ENCODE results near the gene PRXL2A.

Gene PRXL2A

DNA sequence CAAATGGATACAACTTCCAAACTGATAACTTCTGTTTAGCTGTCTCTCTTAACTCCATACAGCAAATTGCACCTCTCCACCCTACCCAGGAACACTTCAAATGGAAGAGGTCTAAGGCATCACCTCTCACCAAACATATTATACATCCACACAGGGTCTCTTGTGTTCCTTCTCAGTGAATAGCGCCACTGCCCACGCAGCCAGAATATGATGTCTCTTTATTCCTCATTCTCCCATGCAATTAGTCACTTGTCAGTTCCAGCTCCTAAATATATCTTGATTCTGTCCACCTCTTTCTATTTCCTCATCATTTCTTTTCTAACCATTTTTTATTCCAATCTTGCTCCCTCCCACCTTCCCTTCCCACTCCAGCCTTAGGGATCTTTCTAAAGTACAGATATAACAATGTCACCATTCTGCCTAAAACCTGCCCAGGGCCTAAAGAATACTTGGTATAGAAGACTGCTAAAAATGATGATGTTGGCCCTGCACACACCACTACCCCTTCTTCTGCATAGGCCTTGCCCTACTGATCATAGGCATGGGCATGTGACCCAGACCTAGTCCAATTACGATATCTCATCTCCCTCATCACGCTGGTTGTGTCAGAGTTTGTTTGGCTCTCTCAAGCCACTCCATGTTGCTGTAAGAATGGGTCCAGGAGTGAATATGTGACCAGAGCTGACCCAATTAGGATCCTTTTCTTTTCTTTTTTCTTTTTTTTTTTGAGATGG is 40.0 kb downstream of the PRXL2A start:
- TF ChIP-seq, protein P1, sequence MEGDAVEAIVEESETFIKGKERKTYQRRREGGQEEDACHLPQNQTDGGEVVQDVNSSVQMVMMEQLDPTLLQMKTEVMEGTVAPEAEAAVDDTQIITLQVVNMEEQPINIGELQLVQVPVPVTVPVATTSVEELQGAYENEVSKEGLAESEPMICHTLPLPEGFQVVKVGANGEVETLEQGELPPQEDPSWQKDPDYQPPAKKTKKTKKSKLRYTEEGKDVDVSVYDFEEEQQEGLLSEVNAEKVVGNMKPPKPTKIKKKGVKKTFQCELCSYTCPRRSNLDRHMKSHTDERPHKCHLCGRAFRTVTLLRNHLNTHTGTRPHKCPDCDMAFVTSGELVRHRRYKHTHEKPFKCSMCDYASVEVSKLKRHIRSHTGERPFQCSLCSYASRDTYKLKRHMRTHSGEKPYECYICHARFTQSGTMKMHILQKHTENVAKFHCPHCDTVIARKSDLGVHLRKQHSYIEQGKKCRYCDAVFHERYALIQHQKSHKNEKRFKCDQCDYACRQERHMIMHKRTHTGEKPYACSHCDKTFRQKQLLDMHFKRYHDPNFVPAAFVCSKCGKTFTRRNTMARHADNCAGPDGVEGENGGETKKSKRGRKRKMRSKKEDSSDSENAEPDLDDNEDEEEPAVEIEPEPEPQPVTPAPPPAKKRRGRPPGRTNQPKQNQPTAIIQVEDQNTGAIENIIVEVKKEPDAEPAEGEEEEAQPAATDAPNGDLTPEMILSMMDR (IDR thresholded peaks at IDR 0.05): no peak

DNA sequence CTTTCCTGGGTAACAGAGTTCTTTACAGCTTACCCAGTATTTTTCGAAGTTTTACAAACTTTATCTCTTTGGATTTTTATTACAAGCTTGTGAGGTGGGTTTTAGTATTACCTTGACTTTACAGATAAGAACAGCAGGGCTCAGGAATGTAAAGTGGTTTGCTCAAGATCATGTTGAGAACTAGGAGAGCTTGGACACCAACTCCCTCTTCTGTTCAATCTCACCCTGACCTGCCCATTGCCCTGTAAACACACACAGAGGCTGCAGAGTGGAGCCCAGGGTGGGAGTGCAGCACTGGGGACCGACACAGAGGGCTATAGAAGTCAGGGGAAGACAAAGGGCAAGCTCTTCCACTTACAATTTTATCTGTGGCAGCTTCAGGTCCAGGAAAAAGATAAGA is 41.2 kb downstream of the PRXL2A start:
- TF ChIP-seq, protein P1 (IDR thresholded peaks at IDR 0.05): no peak

DNA sequence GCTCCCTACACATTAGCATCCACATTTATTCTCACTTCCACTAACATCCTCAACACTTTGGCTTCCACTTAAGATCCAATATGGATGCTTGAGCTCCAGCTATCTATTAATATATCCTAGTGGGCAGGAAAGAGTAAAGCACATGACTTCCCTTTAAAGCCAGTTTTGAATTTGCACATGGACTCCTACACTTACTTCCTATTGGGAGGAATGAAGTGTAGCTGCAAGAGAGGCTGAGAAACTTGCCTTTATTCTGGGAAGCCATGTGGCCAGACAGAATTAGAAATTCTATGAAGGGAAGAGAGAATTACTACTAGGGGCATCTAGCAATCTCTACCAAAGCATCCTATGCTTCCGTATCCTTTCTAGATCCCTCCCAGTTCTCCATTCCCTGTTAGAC is 42.8 kb downstream of the PRXL2A start:
- TF ChIP-seq, protein P1 (IDR thresholded peaks at IDR 0.05): no peak

DNA sequence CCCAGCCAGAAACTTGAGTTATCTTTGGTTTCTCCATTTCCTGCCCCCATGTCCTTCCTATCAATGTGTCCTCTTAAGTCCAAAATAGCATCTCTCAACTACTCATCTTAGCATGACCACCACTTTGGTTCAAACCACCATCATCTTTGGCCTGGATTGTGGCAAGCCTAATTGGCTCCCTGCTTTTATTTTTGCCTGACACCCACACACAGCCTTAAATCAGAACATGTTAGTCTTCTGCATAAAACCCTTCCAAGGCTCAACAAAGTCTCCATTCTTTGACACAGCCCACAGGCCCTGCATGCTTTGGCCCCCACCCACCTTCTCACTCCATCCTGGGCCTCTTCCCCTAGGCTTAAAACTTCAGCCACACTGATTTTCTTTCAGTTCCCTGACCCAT is 43.7 kb downstream of the PRXL2A start:
- TF ChIP-seq, protein P1 (IDR thresholded peaks at IDR 0.05): no peak

DNA sequence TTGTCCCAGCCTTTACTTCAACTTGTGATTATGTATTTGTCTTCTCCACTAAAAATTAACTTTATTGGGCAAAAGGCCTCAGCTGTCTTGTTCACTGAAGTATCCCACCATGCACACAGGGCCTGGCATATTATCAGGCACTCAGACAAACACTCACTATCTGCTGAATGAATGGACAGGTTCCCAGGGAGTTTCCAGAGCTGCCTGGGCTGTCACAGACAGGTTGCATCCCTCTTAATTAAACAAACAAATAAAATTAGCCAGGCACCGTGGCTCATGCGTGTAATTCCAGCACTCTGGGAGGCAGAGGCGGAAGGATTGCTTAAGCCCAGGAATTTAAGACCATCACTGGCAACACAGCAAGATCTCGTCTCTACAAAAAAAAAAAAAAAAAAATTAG is 44.3 kb downstream of the PRXL2A start:
- TF ChIP-seq, protein P1 (IDR thresholded peaks at IDR 0.05): no peak

DNA sequence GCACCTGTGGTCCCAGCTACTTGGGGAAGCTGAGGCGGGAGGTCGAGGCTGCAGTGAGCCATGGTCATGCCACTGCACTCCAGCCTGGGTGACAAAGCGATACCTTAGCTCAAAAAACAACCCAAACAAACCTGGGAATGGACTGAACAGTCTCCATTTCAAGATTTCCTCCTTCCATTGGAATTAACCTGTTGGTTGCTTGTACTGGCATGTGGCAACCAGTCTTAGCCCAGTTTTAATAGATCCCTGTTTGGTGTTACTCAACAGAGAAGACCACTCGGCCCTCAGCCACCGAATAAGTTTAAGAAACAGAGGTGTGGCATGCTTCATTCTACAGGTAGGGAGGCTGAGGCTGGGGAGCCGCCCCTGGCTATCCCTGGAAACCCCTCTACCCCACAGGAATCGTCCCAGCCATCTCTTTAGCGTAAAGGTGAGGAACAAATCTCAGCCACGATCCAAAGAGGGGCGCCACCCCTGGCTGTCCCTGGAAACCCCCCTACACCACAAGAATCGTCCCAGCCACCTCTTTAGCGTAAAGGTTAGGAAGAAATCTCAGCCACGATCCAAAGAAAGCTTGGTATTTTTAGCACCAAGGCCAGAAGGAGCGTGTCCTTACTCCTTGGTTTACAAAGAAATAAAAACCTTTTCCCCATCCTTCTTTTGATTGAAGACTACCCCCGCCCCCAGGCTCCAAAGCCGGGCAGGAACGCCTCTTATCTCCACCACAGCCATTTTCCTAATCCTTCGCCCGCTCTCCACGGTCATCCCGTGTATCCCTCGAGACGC is 44.9 kb downstream of the PRXL2A start:
- TF ChIP-seq, protein P1 (IDR thresholded peaks at IDR 0.05): no peak

DNA sequence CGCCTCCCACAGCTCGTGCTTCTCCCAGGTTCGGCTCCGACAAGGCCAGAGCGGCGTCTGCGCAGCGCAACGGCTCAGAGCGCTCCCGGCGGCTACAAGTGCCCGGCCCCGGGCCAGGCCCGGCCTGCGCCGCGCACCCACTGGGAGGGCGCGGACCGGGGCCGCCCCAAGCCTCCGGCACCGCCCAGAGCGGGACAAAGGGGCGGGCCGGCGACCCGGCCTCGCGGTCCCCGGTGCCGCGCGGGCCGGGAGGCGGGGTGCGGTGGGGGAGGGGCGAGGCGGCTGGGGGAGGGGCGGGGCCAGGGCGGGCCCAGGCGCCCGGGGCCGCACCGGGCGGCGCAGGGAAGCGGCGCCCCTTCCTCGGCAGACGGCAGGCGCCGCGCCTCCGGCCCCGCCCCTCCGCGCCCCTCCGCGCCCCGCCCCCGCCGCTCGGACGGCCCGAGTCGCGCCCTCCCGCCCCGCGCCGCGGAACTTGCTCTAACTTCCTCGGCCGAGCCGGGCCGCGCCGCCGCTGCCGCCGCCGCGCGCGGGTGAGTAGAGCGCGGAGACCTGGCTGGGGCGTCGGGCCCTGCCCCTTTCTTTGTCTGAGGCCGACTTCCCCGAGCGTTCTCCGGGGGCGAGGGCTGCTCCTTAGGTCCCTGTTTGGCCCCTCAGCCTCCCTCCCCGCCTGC is 45.6 kb downstream of the PRXL2A start, which contains the start of gene TSPAN14:
TSPAN14 (plus strand) TSS at position 469 of the 671 bp plus-strand sequence. CDS start 34,924 bp downstream, outside the sequence.
- TF ChIP-seq, protein P1 (IDR thresholded peaks at IDR 0.05): no peak
